Measurements from ENCODE around the gene SLX9. TPM values are rescaled to one million over a fixed set of nuclear protein-coding genes. Genes with fewer than 3 reads are reported as not detected.
A peak's percentile ranks its signal among the peaks of the same experiment; 100 is the strongest.

The SLX9 gene
- total RNA-seq, 6 experiments from 2014 or later: 15.0 to 27.9 (median 17.1) TPM

GRCh38 chr21:44904141-44904923 is 35.5 kb upstream of the SLX9 start:
- Histone ChIP-seq H3K4me1 (no peaks in the 10 kb centered on the region), H3K36me3 (no peaks in the 10 kb centered on the region), H3K27me3 (no peaks in the 10 kb centered on the region), H3K27ac (no peak overlapping the region), H3K9me3 (no peaks in the 10 kb centered on the region), H3K4me3 (no peak overlapping the region)
- TF ChIP-seq POLR2A (IDR thresholded peaks at IDR 0.05) (no peak), CTCF (IDR thresholded peaks at IDR 0.05) (no peak)
- ATAC-seq (no peak), DNase-seq (peak in 1 of 3 donors; percentile 7)
- WGBS (ENCODE audit: insufficient coverage, low coverage, low lambda C conversion rate, missing lambda C conversion rate): 86% methylated on average over 10 of the region's 14 CpGs
- intact Hi-C loops (cut with DNase I): loop anchor here in 1 of 2 donors (10.0 kb wide), 1 partner anchor 100 kb away; the partner anchor contains the start of gene UBE2G2

- Histone ChIP-seq H3K27me3 (no peaks in the 10 kb centered on the region), H3K4me3 (no peak overlapping the region), H3K9me3 (no peaks in the 10 kb centered on the region), H3K4me1 (peaks cover 0 to 3% (median 1%) of the 10 kb centered on the region in 4 donors), H3K27ac (no peak overlapping the region), H3K36me3 (no peaks in the 10 kb centered on the region)
- ATAC-seq (no peak), DNase-seq (no peak)
- 100% methylated on average over 5 of the region's 22 CpGs for WGBS (ENCODE audit: insufficient coverage, low coverage, low lambda C conversion rate, missing lambda C conversion rate)
- TF ChIP-seq POLR2A (IDR thresholded peaks at IDR 0.05) (no peak), CTCF (IDR thresholded peaks at IDR 0.05) (no peak)
- intact Hi-C loops (cut with DNase I): loop anchor here in 1 of 2 donors (10.0 kb wide), 1 partner anchor 100 kb away; the partner anchor contains the start of gene UBE2G2
Measured at GRCh38 chr21:44905016-44905727, 34.7 kb upstream of the SLX9 start.

- Histone ChIP-seq H3K27ac (no peak overlapping the region), H3K27me3 (no peaks in the 10 kb centered on the region), H3K36me3 (no peaks in the 10 kb centered on the region), H3K9me3 (no peaks in the 10 kb centered on the region), H3K4me1 (peaks cover 0 to 8% (median 4%) of the 10 kb centered on the region in 4 donors), H3K4me3 (no peak overlapping the region)
- no peak for TF ChIP-seq CTCF (IDR thresholded peaks at IDR 0.05)
- no peak for TF ChIP-seq POLR2A (IDR thresholded peaks at IDR 0.05)
- no peak for DNase-seq
- intact Hi-C loops (cut with DNase I): loop anchor here in 1 of 2 donors (10.0 kb wide), 1 partner anchor 101 kb away; the partner anchor contains the start of gene UBE2G2
- ATAC-seq: peak; percentile 10 to 39 (median 14)
- 60% methylated on average over 1 of the region's 7 CpGs for WGBS (ENCODE audit: insufficient coverage, low coverage, low lambda C conversion rate, missing lambda C conversion rate)
Measured at GRCh38 chr21:44905728-44906090, 34.1 kb upstream of the SLX9 start.

- 68% methylated on average over 6 of the region's 16 CpGs for WGBS (ENCODE audit: insufficient coverage, low coverage, low lambda C conversion rate, missing lambda C conversion rate)
- DNase-seq (no peak), ATAC-seq (no peak)
- no peaks in the 10 kb centered on the region for H3K36me3 ChIP-seq
- H3K27ac ChIP-seq: no peak overlapping the region
- H3K27me3 ChIP-seq: no peaks in the 10 kb centered on the region
- no peak for TF ChIP-seq CTCF (IDR thresholded peaks at IDR 0.05)
- TF ChIP-seq POLR2A (IDR thresholded peaks at IDR 0.05): no peak
- H3K4me3 ChIP-seq: no peak overlapping the region
- H3K4me1 ChIP-seq: peaks cover 1 to 25% (median 12%) of the 10 kb centered on the region in 4 donors
- no peaks in the 10 kb centered on the region for H3K9me3 ChIP-seq
- intact Hi-C loops (cut with DNase I): loop anchor here in 1 of 2 donors (10.0 kb wide), 1 partner anchor 103 kb away; the partner anchor contains the start of gene UBE2G2
Measured at GRCh38 chr21:44907225-44907965, 32.4 kb upstream of the SLX9 start.

All from right lobe of liver (tissue), 6 donors.